ENCODE measurements around the gene TEAD1. TPM values are rescaled to one million over a fixed set of nuclear protein-coding genes. Genes with fewer than 3 reads are reported as not detected.

The TEAD1 gene
- total RNA-seq, 2 donors from 2014 or later: 47.9 to 87.0 TPM

- Histone ChIP-seq H3K27ac (peak overlapping the region; percentile 63 to 75), H3K27me3 (replicated peaks; ENCODE audit: insufficient read depth) (no peaks in the 10 kb centered on the region), H3K4me1 (replicated peaks) (peaks cover 2% of the 10 kb centered on the region), H3K9me3 (no peaks in the 10 kb centered on the region), H3K36me3 (no peaks in the 10 kb centered on the region), H3K4me3 (peak overlapping the region; percentile 30 to 34)
- intact Hi-C loops (cut with DNase I): no loop called here
- TF ChIP-seq POLR2AphosphoS5 (IDR thresholded peaks at IDR 0.05) (no peak), CTCF (IDR thresholded peaks at IDR 0.05) (no peak), POLR2A (IDR thresholded peaks at IDR 0.05) (no peak)
- WGBS: 74% methylated on average over 1 of the region's 1 CpG
- no peak for DNase-seq (ENCODE audit: low spot score)
Observed at GRCh38 chr11:12827369-12827768, 153.1 kb downstream of the TEAD1 start.

- H3K36me3 ChIP-seq: no peaks in the 10 kb centered on the region
- no peaks in the 10 kb centered on the region for H3K27me3 ChIP-seq (replicated peaks; ENCODE audit: insufficient read depth)
- TF ChIP-seq POLR2AphosphoS5 (IDR thresholded peaks at IDR 0.05) (peak; percentile 60), POLR2A (IDR thresholded peaks at IDR 0.05) (no peak), CTCF (IDR thresholded peaks at IDR 0.05) (no peak)
- H3K4me1 ChIP-seq (replicated peaks): peaks cover 2% of the 10 kb centered on the region
- peak overlapping the region; percentile 30 to 34 for H3K4me3 ChIP-seq
- H3K9me3 ChIP-seq: no peaks in the 10 kb centered on the region
- intact Hi-C loops (cut with DNase I): no loop called here
- peak; percentile 59 for DNase-seq (ENCODE audit: low spot score)
- WGBS: 4% methylated on average over 17 of the region's 17 CpGs
- peak overlapping the region; percentile 63 to 75 for H3K27ac ChIP-seq
Observed at GRCh38 chr11:12827929-12828812, 153.9 kb downstream of the TEAD1 start.

GRCh38 chr11:12829131-12829530, 154.9 kb downstream of the TEAD1 start:
- H3K4me3 ChIP-seq: no peak overlapping the region
- TF ChIP-seq POLR2AphosphoS5 (IDR thresholded peaks at IDR 0.05): no peak
- no peak for TF ChIP-seq CTCF (IDR thresholded peaks at IDR 0.05)
- no peak for TF ChIP-seq POLR2A (IDR thresholded peaks at IDR 0.05)
- intact Hi-C loops (cut with DNase I): no loop called here

GRCh38 chr11:12829540-12830314, 155.5 kb downstream of the TEAD1 start:
- no peaks in the 10 kb centered on the region for H3K9me3 ChIP-seq
- WGBS: 92% methylated on average over 2 of the region's 2 CpGs

More at GRCh38 chr11:12829131-12829530, 154.9 kb downstream of the TEAD1 start:
- Histone ChIP-seq H3K27me3 (replicated peaks; ENCODE audit: insufficient read depth) (no peaks in the 10 kb centered on the region), H3K36me3 (no peaks in the 10 kb centered on the region), H3K4me1 (replicated peaks) (peaks cover 2% of the 10 kb centered on the region), H3K27ac (peak overlapping the region in 1 of 2 donors; percentile 75), H3K9me3 (no peaks in the 10 kb centered on the region)
- no peak for DNase-seq (ENCODE audit: low spot score)
- WGBS: 59% methylated on average over 6 of the region's 6 CpGs

More at GRCh38 chr11:12829540-12830314, 155.5 kb downstream of the TEAD1 start:
- DNase-seq (ENCODE audit: low spot score): no peak
- Histone ChIP-seq H3K27me3 (replicated peaks; ENCODE audit: insufficient read depth) (no peaks in the 10 kb centered on the region), H3K36me3 (no peaks in the 10 kb centered on the region), H3K4me1 (replicated peaks) (peaks cover 2% of the 10 kb centered on the region), H3K4me3 (no peak overlapping the region), H3K27ac (no peak overlapping the region)
- intact Hi-C loops (cut with DNase I): loop anchor here (5.0 kb wide), 1 partner anchor 43 kb away; no protein-coding TSS in a partner anchor
- TF ChIP-seq POLR2AphosphoS5 (IDR thresholded peaks at IDR 0.05) (no peak), POLR2A (IDR thresholded peaks at IDR 0.05) (no peak), CTCF (IDR thresholded peaks at IDR 0.05) (no peak)
